Choroid plexus epithelial cell (primary cell): ENCODE results near the gene RSRC1.

Source experiments
- DNase-seq: peaks from one replicate; pipeline ENCODE4 v3.0.0-alpha.2; 2010; ENCODE audit warnings: low read depth
- H3K4me3 ChIP-seq: 2 replicates; pipeline ENCODE4 v1.5.1; 2011; ENCODE audit warnings: low read depth, mild to moderate bottlenecking, control low read depth, low read length, moderate library complexity
- TF ChIP-seq, protein P1 (sequence below): conservative IDR thresholded peaks from 2 replicates; pipeline ENCODE4 v1.5.1; 2011; ENCODE audit warnings: low read depth, mild to moderate bottlenecking, control low read depth, inconsistent platforms, low read length, moderate library complexity

Gene RSRC1

DNA sequence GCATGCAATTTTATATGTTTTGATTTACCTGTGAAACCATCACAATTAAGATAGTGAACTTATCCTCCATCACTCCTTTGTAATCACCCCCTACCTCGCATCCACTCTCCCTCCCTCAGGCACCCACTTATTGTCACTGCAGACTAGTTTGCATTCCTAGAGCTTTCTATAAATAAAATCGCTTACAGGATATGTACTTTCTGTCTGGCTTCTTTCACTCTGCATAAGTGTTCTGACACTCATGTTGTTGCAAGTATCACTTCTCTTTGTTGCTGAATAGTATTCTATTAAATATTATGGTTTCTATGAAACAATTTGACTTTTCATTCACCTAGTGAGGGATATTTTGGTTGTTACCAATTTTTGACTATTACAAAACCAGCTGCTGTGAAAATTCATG, 139.3 kb downstream of the RSRC1 start:
- H3K4me3 ChIP-seq: no peak overlapping the region
- TF ChIP-seq, protein P1, sequence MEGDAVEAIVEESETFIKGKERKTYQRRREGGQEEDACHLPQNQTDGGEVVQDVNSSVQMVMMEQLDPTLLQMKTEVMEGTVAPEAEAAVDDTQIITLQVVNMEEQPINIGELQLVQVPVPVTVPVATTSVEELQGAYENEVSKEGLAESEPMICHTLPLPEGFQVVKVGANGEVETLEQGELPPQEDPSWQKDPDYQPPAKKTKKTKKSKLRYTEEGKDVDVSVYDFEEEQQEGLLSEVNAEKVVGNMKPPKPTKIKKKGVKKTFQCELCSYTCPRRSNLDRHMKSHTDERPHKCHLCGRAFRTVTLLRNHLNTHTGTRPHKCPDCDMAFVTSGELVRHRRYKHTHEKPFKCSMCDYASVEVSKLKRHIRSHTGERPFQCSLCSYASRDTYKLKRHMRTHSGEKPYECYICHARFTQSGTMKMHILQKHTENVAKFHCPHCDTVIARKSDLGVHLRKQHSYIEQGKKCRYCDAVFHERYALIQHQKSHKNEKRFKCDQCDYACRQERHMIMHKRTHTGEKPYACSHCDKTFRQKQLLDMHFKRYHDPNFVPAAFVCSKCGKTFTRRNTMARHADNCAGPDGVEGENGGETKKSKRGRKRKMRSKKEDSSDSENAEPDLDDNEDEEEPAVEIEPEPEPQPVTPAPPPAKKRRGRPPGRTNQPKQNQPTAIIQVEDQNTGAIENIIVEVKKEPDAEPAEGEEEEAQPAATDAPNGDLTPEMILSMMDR: no peak

DNA sequence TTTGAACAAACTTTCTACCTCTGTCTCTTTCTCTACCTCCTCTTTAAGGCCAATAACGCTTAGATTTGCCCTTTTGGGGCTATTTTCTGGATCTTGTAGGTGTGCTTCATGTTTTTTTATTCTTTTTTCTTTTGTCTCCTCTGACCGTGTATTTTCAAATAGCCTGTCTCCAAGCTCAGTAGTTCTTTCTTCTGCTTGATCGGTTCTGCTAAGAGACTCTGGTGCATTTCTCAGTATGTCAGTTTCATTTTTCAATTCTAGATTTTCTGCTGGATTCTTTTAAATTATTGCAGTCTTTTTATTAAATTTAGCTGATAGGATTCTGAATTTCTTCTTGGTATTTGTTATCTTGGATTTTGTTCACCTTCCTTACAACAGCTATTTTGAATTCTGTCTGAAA, 148.7 kb downstream of the RSRC1 start:
- no peak for DNase-seq
- TF ChIP-seq, protein P1: no peak
- no peak overlapping the region for H3K4me3 ChIP-seq

More for the DNA sequence above, 139.3 kb downstream of the RSRC1 start:
- DNase-seq: no peak

DNA sequence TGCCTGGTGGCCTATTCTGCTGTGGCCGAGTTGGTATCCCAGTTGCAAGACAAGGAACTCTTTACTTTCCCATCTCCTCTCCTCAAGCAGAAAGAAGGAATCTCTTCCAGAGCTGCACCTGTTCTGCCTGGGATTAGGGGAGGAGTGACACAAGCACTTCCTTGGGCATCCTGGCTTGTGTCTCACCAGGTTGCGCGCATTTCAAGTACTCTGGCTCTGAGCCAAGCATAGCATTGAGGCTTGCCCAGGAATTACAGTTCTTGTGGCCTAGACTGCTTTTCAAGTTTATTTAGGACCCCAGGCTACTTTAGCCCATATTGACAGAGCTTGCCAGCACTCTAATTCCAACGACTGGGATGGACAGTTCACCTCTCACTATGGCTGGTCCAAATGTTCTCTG, 150.5 kb downstream of the RSRC1 start:
- TF ChIP-seq, protein P1: no peak
- DNase-seq: no peak

DNA sequence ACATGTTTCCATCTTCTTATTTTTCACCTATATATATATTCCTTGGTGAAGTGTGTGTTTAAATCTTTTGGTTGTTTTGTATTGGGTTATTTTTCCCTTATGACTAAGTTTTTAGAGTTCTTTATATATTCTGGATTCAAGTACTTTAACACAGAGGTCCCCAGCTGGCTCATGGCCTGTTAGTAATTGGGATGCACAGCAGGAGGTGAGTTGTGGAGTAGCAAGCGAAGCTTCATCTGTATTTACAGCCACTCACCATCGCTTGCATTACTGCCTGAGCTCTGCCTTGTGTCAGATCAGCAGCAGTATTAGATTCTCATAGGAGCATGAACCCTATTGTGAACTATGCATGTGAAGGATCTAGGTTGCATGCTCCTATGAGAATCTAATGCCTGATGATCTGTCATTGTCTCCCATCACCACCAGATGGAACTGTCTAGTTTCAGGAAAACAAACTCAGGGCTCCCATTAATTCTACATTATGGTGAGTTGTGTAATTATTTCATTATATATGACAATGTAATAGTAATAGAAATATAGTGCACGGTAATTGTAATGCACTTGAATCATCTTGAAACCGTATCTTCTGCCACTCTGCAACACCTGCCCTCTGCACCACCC, 151.6 kb downstream of the RSRC1 start:
- DNase-seq: peak; percentile 51
- TF ChIP-seq, protein P1: peak; percentile 43
- no peak overlapping the region for H3K4me3 ChIP-seq

More for the DNA sequence above, 150.5 kb downstream of the RSRC1 start:
- H3K4me3 ChIP-seq: no peak overlapping the region

DNA sequence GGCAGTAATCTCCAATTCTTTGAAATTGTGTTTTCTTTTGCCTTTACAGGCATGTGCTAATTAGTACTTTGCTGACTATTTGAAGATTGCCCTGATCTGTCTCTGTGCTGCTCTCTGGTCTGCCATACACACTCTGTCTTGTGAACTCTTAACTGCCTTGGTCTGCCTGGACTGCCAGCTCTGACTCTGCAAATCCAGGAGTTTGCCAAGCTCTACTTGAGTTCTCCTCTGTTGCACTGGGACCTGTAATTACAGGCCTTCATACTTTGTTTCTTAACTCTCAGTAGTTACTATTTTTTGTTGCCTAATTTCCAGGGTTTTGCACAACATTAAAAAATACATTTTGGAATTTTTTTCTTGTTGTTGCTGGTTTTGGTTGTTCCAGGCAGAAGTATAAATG, 155.0 kb downstream of the RSRC1 start:
- no peak overlapping the region for H3K4me3 ChIP-seq
- TF ChIP-seq, protein P1: no peak
- DNase-seq: no peak

DNA sequence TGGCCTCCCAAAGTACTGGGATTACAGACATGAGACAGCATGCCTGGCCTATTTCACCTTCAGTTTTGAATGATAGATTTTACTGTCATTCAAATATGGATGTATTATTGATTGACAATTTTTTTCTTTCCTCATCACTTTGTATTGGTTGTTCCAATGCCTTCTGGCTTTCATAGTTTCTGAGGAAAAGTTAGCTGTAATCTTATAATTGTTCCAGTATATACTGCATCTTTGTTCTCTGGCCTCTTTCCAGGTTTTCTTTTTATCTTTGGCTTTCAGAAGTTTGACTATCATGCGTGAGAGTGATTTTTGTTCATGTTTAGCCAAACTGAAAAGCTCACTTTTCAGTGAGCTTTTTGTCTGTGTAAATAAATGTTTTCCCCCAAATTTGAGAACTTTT, 157.1 kb downstream of the RSRC1 start:
- peak; percentile 2 for DNase-seq
- no peak overlapping the region for H3K4me3 ChIP-seq
- TF ChIP-seq, protein P1: no peak

DNA sequence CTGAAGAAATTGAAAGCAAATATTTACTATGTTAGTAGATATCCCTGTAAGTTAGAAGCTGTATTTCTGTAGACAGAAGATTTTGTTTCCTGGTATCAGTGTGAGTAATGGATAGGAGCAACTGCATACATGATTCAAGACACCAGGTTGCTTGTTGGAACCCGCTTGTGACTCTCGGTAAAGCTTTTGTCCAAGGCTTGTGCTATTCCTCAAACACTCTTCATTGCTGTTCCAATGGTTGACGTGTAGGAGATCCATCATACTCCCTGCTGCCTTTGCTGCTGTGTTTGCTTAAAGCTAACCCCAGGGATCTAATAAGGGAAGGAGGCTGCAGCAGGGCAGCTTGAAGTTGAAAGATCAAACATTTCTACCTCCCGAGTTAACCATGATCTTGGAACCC, 160.1 kb downstream of the RSRC1 start:
- no peak overlapping the region for H3K4me3 ChIP-seq
- no peak for DNase-seq
- TF ChIP-seq, protein P1: no peak
